ENCODE measurements around the gene RIOK2.

The RIOK2 gene

GRCh38 chr5:97124335-97124734 is 58.7 kb downstream of the RIOK2 start:
- TF ChIP-seq CTCF (IDR thresholded peaks at IDR 0.05; ENCODE audit: extremely low read depth, missing control alignments) = no peak
- DNase-seq (ENCODE audit: low spot score) = no peak

- DNase-seq (ENCODE audit: low spot score) = no peak
- TF ChIP-seq CTCF (IDR thresholded peaks at IDR 0.05; ENCODE audit: extremely low read depth, missing control alignments) = no peak
These were observed 61.2 kb downstream of the RIOK2 start for GRCh38 chr5:97121848-97122247.

- no peak for TF ChIP-seq CTCF (IDR thresholded peaks at IDR 0.05; ENCODE audit: extremely low read depth, missing control alignments)
- no peak for DNase-seq (ENCODE audit: low spot score)
These were observed 62.9 kb downstream of the RIOK2 start for GRCh38 chr5:97120195-97120594.

GRCh38 chr5:97119007-97119390 is 64.0 kb downstream of the RIOK2 start:
- DNase-seq (ENCODE audit: low spot score) = no peak
- no peak for TF ChIP-seq CTCF (IDR thresholded peaks at IDR 0.05; ENCODE audit: extremely low read depth, missing control alignments)

- peak; percentile 15 for DNase-seq (ENCODE audit: low spot score)
- no peak for TF ChIP-seq CTCF (IDR thresholded peaks at IDR 0.05; ENCODE audit: extremely low read depth, missing control alignments)
These were observed 64.6 kb downstream of the RIOK2 start for GRCh38 chr5:97118261-97119006.

- DNase-seq (ENCODE audit: low spot score) = no peak
- TF ChIP-seq CTCF (IDR thresholded peaks at IDR 0.05; ENCODE audit: extremely low read depth, missing control alignments) = no peak
These were observed 67.1 kb downstream of the RIOK2 start for GRCh38 chr5:97115932-97116331.

GRCh38 chr5:97112230-97112629 is 70.8 kb downstream of the RIOK2 start:
- TF ChIP-seq CTCF (IDR thresholded peaks at IDR 0.05; ENCODE audit: extremely low read depth, missing control alignments) = no peak
- no peak for DNase-seq (ENCODE audit: low spot score)
